ENCODE results near the gene ZFP30.

Gene ZFP30

GRCh38 chr19:37572203-37572602, 83.1 kb downstream of the ZFP30 start:
- TF ChIP-seq EZH2phosphoT487 (conservative IDR thresholded peaks at IDR 0.05; ENCODE audit: low read length) (no peak), CTCF (IDR thresholded peaks at IDR 0.05; ENCODE audit: insufficient read depth, low read length, poor library complexity, severe bottlenecking) (no peak)
- H3K9ac ChIP-seq (ENCODE audit: low read length), result no peak overlapping the region
- no peaks in the 10 kb centered on the region for H4K20me1 ChIP-seq (ENCODE audit: low read depth, low read length)
- no peaks in the 10 kb centered on the region for H3F3A ChIP-seq (ENCODE audit: insufficient read depth)
- H3K9me3 ChIP-seq (ENCODE audit: insufficient read depth, low read length), result peaks cover 46% of the 10 kb centered on the region
- no peak overlapping the region for H2AFZ ChIP-seq (ENCODE audit: low read depth, low read length, severe bottlenecking)
- H3K27ac ChIP-seq (ENCODE audit: low read depth, low read length), result no peak overlapping the region
- no peak overlapping the region for H3K4me3 ChIP-seq (ENCODE audit: insufficient read depth, low read length, poor library complexity, severe bottlenecking)
- no peaks in the 10 kb centered on the region for H3K27me3 ChIP-seq (ENCODE audit: low read length)
- H3K9me2 ChIP-seq (replicated peaks; ENCODE audit: insufficient read depth, low read length), result no peaks in the 10 kb centered on the region
- peaks cover 25% of the 10 kb centered on the region for H3K36me3 ChIP-seq (ENCODE audit: low read length)
- H3K4me2 ChIP-seq (ENCODE audit: low read depth, low read length, poor library complexity, severe bottlenecking), result no peak overlapping the region
- H3K79me2 ChIP-seq (ENCODE audit: insufficient read depth, low read length), result no peaks in the 10 kb centered on the region

- H3F3A ChIP-seq (ENCODE audit: insufficient read depth), result no peaks in the 10 kb centered on the region
- no peak overlapping the region for H3K27ac ChIP-seq (ENCODE audit: low read depth, low read length)
- no peak overlapping the region for H3K4me3 ChIP-seq (ENCODE audit: insufficient read depth, low read length, poor library complexity, severe bottlenecking)
- no peak overlapping the region for H3K4me2 ChIP-seq (ENCODE audit: low read depth, low read length, poor library complexity, severe bottlenecking)
- H3K27me3 ChIP-seq (ENCODE audit: low read length), result no peaks in the 10 kb centered on the region
- TF ChIP-seq CTCF (IDR thresholded peaks at IDR 0.05; ENCODE audit: insufficient read depth, low read length, poor library complexity, severe bottlenecking) (no peak), EZH2phosphoT487 (conservative IDR thresholded peaks at IDR 0.05; ENCODE audit: low read length) (no peak)
- no peaks in the 10 kb centered on the region for H4K20me1 ChIP-seq (ENCODE audit: low read depth, low read length)
- no peaks in the 10 kb centered on the region for H3K9me2 ChIP-seq (replicated peaks; ENCODE audit: insufficient read depth, low read length)
- H3K9ac ChIP-seq (ENCODE audit: low read length), result no peak overlapping the region
- peaks cover 43% of the 10 kb centered on the region for H3K36me3 ChIP-seq (ENCODE audit: low read length)
- no peaks in the 10 kb centered on the region for H3K79me2 ChIP-seq (ENCODE audit: insufficient read depth, low read length)
- H3K9me3 ChIP-seq (ENCODE audit: insufficient read depth, low read length), result peaks cover 82% of the 10 kb centered on the region; the same call in 1 of the 2 replicates
- H2AFZ ChIP-seq (ENCODE audit: low read depth, low read length, severe bottlenecking), result no peak overlapping the region
These were observed 89.9 kb downstream of the ZFP30 start for GRCh38 chr19:37565370-37565669.

GRCh38 chr19:37564624-37565369, 90.5 kb downstream of the ZFP30 start:
- H3K79me2 ChIP-seq (ENCODE audit: insufficient read depth, low read length), result no peaks in the 10 kb centered on the region
- no peak overlapping the region for H3K9ac ChIP-seq (ENCODE audit: low read length)
- H3K9me3 ChIP-seq (ENCODE audit: insufficient read depth, low read length), result peaks cover 78% of the 10 kb centered on the region; the same call in 1 of the 2 replicates
- H3K4me3 ChIP-seq (ENCODE audit: insufficient read depth, low read length, poor library complexity, severe bottlenecking), result no peak overlapping the region
- no peak overlapping the region for H3K4me2 ChIP-seq (ENCODE audit: low read depth, low read length, poor library complexity, severe bottlenecking)
- H3K27ac ChIP-seq (ENCODE audit: low read depth, low read length), result no peak overlapping the region
- no peaks in the 10 kb centered on the region for H4K20me1 ChIP-seq (ENCODE audit: low read depth, low read length)
- H3K9me2 ChIP-seq (replicated peaks; ENCODE audit: insufficient read depth, low read length), result no peaks in the 10 kb centered on the region
- no peaks in the 10 kb centered on the region for H3F3A ChIP-seq (ENCODE audit: insufficient read depth)
- H3K27me3 ChIP-seq (ENCODE audit: low read length), result no peaks in the 10 kb centered on the region
- no peak for TF ChIP-seq EZH2phosphoT487 (conservative IDR thresholded peaks at IDR 0.05; ENCODE audit: low read length)
- TF ChIP-seq CTCF (IDR thresholded peaks at IDR 0.05; ENCODE audit: insufficient read depth, low read length, poor library complexity, severe bottlenecking), result no peak
- peaks cover 43% of the 10 kb centered on the region for H3K36me3 ChIP-seq (ENCODE audit: low read length)
- no peak overlapping the region for H2AFZ ChIP-seq (ENCODE audit: low read depth, low read length, severe bottlenecking)
